ENCODE data around the gene LCNL1. TPM values are rescaled to one million over a fixed set of nuclear protein-coding genes. Genes with fewer than 3 reads are reported as not detected.

LCNL1 gene
- total and polyA plus RNA-seq, 2 of the 13 experiments (the other 11 are each of a cell fraction or from before 2014, with no cell fraction given) = not detected

- peak; percentile 38 for TF ChIP-seq ARID4A (CRISPR knock-in tag; IDR thresholded peaks at IDR 0.05; ENCODE audit: borderline replicate concordance)
- TF ChIP-seq HDAC1 (CRISPR knock-in tag; IDR thresholded peaks at IDR 0.05) = 0 out of 2 replicates have a peak, but pooled peaks have one; percentile 22
- no peak for TF ChIP-seq CREM (IDR thresholded peaks at IDR 0.05)
- TF ChIP-seq CREM (CRISPR knock-in tag; IDR thresholded peaks at IDR 0.05) = no peak
- no peak for TF ChIP-seq ZNF282 (IDR thresholded peaks at IDR 0.05; ENCODE audit: partially characterized antibody)
- 0 out of 2 replicates have a peak, but pooled peaks have one; percentile 43 for TF ChIP-seq ZSCAN25 (CRISPR knock-in tag; IDR thresholded peaks at IDR 0.05)
- 0 out of 2 replicates have a peak, but pooled peaks have one; percentile 16 for TF ChIP-seq ZGPAT (CRISPR knock-in tag; IDR thresholded peaks at IDR 0.05)
- TF ChIP-seq ZNF598 (CRISPR knock-in tag; IDR thresholded peaks at IDR 0.05; ENCODE audit: borderline replicate concordance) = no peak
- no peak for TF ChIP-seq SNAI1 (CRISPR knock-in tag; IDR thresholded peaks at IDR 0.05; ENCODE audit: borderline replicate concordance)
- peak; percentile 45; the same call in 1 of the 2 replicates for TF ChIP-seq ZNF430 (CRISPR knock-in tag; IDR thresholded peaks at IDR 0.05)
- no peak for TF ChIP-seq TBX3 (IDR thresholded peaks at IDR 0.05; ENCODE audit: borderline replicate concordance)
Measured at GRCh38 chr9:136990242-136990911, 7.6 kb downstream of the LCNL1 start (continued).
